ENCODE measurements around the gene KRT13.

DNA sequence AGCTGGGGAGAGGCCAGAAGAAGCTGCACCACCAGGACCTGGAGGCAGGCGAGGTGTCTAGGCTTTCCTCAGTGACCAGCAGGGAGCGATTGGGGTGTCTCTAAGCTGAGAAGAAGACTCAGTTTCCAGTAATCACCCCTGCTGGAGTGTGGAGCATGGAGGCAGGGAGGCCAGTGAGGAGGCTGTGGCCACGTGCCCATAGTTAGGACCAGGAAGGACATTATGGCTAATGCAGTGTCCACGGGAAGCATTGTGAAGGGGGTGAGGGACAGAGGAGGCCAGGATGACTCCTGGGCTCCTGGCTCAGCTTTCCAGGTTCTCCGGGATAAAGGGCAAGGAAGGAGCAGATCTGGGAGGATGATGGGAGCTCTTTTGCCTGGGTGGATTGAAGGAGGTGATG lies 5.7 kb downstream of the KRT13 start:
- TF ChIP-seq, protein P1, sequence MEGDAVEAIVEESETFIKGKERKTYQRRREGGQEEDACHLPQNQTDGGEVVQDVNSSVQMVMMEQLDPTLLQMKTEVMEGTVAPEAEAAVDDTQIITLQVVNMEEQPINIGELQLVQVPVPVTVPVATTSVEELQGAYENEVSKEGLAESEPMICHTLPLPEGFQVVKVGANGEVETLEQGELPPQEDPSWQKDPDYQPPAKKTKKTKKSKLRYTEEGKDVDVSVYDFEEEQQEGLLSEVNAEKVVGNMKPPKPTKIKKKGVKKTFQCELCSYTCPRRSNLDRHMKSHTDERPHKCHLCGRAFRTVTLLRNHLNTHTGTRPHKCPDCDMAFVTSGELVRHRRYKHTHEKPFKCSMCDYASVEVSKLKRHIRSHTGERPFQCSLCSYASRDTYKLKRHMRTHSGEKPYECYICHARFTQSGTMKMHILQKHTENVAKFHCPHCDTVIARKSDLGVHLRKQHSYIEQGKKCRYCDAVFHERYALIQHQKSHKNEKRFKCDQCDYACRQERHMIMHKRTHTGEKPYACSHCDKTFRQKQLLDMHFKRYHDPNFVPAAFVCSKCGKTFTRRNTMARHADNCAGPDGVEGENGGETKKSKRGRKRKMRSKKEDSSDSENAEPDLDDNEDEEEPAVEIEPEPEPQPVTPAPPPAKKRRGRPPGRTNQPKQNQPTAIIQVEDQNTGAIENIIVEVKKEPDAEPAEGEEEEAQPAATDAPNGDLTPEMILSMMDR (conservative IDR thresholded peaks at IDR 0.05), result no peak
- TF ChIP-seq ZFX (IDR thresholded peaks at IDR 0.05), result no peak
